ENCODE measurements around the gene DYRK3. TPM values are rescaled to one million over a fixed set of nuclear protein-coding genes. Genes with fewer than 3 reads are reported as not detected.

DYRK3 gene
- total and polyA plus RNA-seq, 2 of the 13 experiments (the other 11 are each of a cell fraction or from before 2014, with no cell fraction given), result 0.48 to 2.8 TPM

GRCh38 chr1:206635080-206635977, at the start of gene DYRK3 (continued):
- TF ChIP-seq ZNF672 (CRISPR knock-in tag; IDR thresholded peaks at IDR 0.05) (no peak), ZNF674 (CRISPR knock-in tag; IDR thresholded peaks at IDR 0.05; ENCODE audit: low read depth) (no peak), PATZ1 (CRISPR knock-in tag; IDR thresholded peaks at IDR 0.05) (peak; percentile 93), ZIK1 (CRISPR knock-in tag; IDR thresholded peaks at IDR 0.05; ENCODE audit: borderline replicate concordance, low read depth) (no peak), NFYB (CRISPR knock-in tag; IDR thresholded peaks at IDR 0.05) (0 out of 2 replicates have a peak, but pooled peaks have one; percentile 16), ZNF639 (CRISPR knock-in tag; conservative IDR thresholded peaks at IDR 0.05) (no peak), PAXIP1 (CRISPR knock-in tag; conservative IDR thresholded peaks at IDR 0.05) (peak; percentile 55; the same call in 1 of the 2 replicates), DBP (CRISPR knock-in tag; IDR thresholded peaks at IDR 0.05; ENCODE audit: not compliant biosample characterization) (no peak), RNF219 (CRISPR knock-in tag; IDR thresholded peaks at IDR 0.05) (no peak), ZNF101 (CRISPR knock-in tag; IDR thresholded peaks at IDR 0.05; ENCODE audit: borderline replicate concordance, low read depth) (0 out of 2 replicates have a peak, but pooled peaks have one; percentile 42), ZNF264 (CRISPR knock-in tag; IDR thresholded peaks at IDR 0.05) (no peak), ZNF432 (CRISPR knock-in tag; IDR thresholded peaks at IDR 0.05; ENCODE audit: borderline replicate concordance) (no peak), SRSF4 (IDR thresholded peaks at IDR 0.05; ENCODE audit: low read depth, low read length, poor library complexity, severe bottlenecking) (no peak), FOXK1 (CRISPR knock-in tag; IDR thresholded peaks at IDR 0.05; ENCODE audit: borderline replicate concordance, low read depth) (no peak)
